ENCODE measurements around the gene C4orf51. TPM values are rescaled to one million over a fixed set of nuclear protein-coding genes. Genes with fewer than 3 reads are reported as not detected.

The C4orf51 gene
- total RNA-seq: not detected

GRCh38 chr4:145679991-145680455 lies at the start of gene C4orf51:
TSS of gene C4orf51 (plus strand) at chr4:145680146. CDS start at chr4:145680204, 58 bp downstream.

Other genes with a start within 250 kb of the C4orf51 start
- 46.9 TPM for gene SMAD1, start 198.3 kb upstream of the C4orf51 start, total RNA-seq
- 7.5 TPM for gene MMAA, start 60.8 kb upstream of the C4orf51 start, total RNA-seq

Data from metanephros (tissue), 1 donor.